DMS153 treated with DMSO at 0.1 percent for 48 hours (cell line): ENCODE data around the gene MACROD1.
"Not testable (repeated sequence)": the region's sequence is repeated elsewhere in the genome, so short reads cannot be mapped to it uniquely, and the experiment has no call there.

ENCODE experiments used
- DNase-seq: peaks from one replicate; lab custom pipeline; 2025; ENCODE audit not compliant: unreplicated experiment; lab: John Stamatoyannopoulos, UW

Gene MACROD1

GRCh38 chr11:64185693-64186491 is 20.0 kb upstream of the MACROD1 start, which contains the start of gene STIP1:
TSS of gene STIP1 (plus strand) at chr11:64186171. CDS start at chr11:64186262, 91 bp downstream.
- peak; percentile 97 for DNase-seq

- DNase-seq, result no peak
Observed at GRCh38 chr11:64185175-64185692, 19.3 kb upstream of the MACROD1 start.

- DNase-seq, result no peak
Observed at GRCh38 chr11:64183890-64184289, 18.0 kb upstream of the MACROD1 start.

- DNase-seq, result peak; percentile 63
Observed at GRCh38 chr11:64181506-64182411, 15.8 kb upstream of the MACROD1 start.

- DNase-seq, result no peak
Observed at GRCh38 chr11:64180891-64181290, 15.0 kb upstream of the MACROD1 start.

GRCh38 chr11:64178951-64179639 is 13.2 kb upstream of the MACROD1 start:
- no peak for DNase-seq

GRCh38 chr11:64178203-64178602 is 12.3 kb upstream of the MACROD1 start:
- DNase-seq, result no peak

GRCh38 chr11:64176751-64177150 is 10.8 kb upstream of the MACROD1 start:
- DNase-seq, result no peak

- DNase-seq, result no peak
Observed at GRCh38 chr11:64173616-64174355, 7.9 kb upstream of the MACROD1 start.

- DNase-seq, result no peak
Observed at GRCh38 chr11:64170419-64170818, 4.5 kb upstream of the MACROD1 start.

GRCh38 chr11:64165481-64165841 is 452 bp downstream of the MACROD1 start:
- DNase-seq, result no peak

- no peak for DNase-seq
Observed at GRCh38 chr11:64164392-64165312, 1.3 kb downstream of the MACROD1 start.

GRCh38 chr11:64163951-64164350 is 2.0 kb downstream of the MACROD1 start:
- no peak for DNase-seq

- DNase-seq, result not testable (repeated sequence)
Observed at GRCh38 chr11:64162769-64163168, 3.1 kb downstream of the MACROD1 start.

GRCh38 chr11:64161037-64161436 is 4.9 kb downstream of the MACROD1 start:
- DNase-seq, result no peak

GRCh38 chr11:64157631-64158394 is 8.1 kb downstream of the MACROD1 start:
- no peak for DNase-seq

- DNase-seq, result no peak
Observed at GRCh38 chr11:64156235-64157011, 9.5 kb downstream of the MACROD1 start.

- no peak for DNase-seq
Observed at GRCh38 chr11:64153812-64154211, 12.1 kb downstream of the MACROD1 start.
